Body of pancreas (tissue), 4 donors: ENCODE data around the gene PRPSAP1. TPM values are rescaled to one million over a fixed set of nuclear protein-coding genes. Genes with fewer than 3 reads are reported as not detected.
"Not testable (repeated sequence)": the region's sequence is repeated elsewhere in the genome, so short reads cannot be mapped to it uniquely, and the experiment has no call there.

Experiments used
- ATAC-seq: fragments of 150-250 bp; one replicate; pipeline ENCODE4 v1.9.1; 2016
- DNase-seq, 4 donors: peaks; one replicate each; pipeline ENCODE4 v3.0.0-alpha.2; 2019
- H3K27ac ChIP-seq, 4 donors: fragments of 200-600 bp; sonication (generic); 1 replicate in 3 of 4; 2 replicates in 1 of 4; pipeline versions ENCODE4 v1.5.1 to v1.6.1; 2016 to 2019; ENCODE audit warnings: mild to moderate bottlenecking in 1 of 4, mixed read lengths in 1 of 4, moderate library complexity in 1 of 4
- H3K27me3 ChIP-seq, 2 donors: fragments of 200-600 bp; sonication (generic); one replicate each; pipeline ENCODE4 v1.6.0; 2016; ENCODE audit warnings: mild to moderate bottlenecking in 1 of 2
- H3K36me3 ChIP-seq, 2 donors: fragments of 200-600 bp; sonication (generic); replicated peaks in 1 of 2; 2 replicates each; pipeline ENCODE4 v1.5.1; 2016; ENCODE audit warnings: low read depth in 2 of 2; ENCODE audit not compliant: insufficient read depth in 1 of 2
- H3K4me1 ChIP-seq: fragments of 200-600 bp; sonication (generic); one replicate; pipeline ENCODE4 v1.6.0; 2016
- H3K4me3 ChIP-seq, 2 donors: fragments of 200-600 bp; sonication (generic); 1 replicate in 1 of 2; 2 replicates in 1 of 2; pipeline ENCODE4 v1.5.1; 2016 to 2019
- H3K9me3 ChIP-seq, 3 donors: fragments of 200-600 bp; sonication (generic); 1 replicate in 2 of 3; 2 replicates in 1 of 3; pipeline ENCODE4 v1.5.1; 2016
- POLR2A ChIP-seq, 3 donors: fragments of 450-650 bp; IDR thresholded peaks; one replicate each; pipeline ENCODE4 v1.6.1; 2016; ENCODE audit warnings: antibody characterized with exemption in 3 of 3, mild to moderate bottlenecking in 2 of 3
- WGBS, 2 donors: methylation state at CpG; one replicate each; pipeline ENCODE4 v1.1.5; 2017; 5-methylcytosine and 5-hydroxymethylcytosine counted together
- intact Hi-C: fragments of 100-400 bp; cut with DNase I; formaldehyde crosslinking; loops from one replicate; pipeline ENCODE4 v1.15.1; 2023
- total RNA-seq, 2 donors: library from RNA; depleted of rRNA; stranded (reverse); fragments of >200 nt; gene quantifications; one replicate each; pipeline ENCODE4 v1.1.0, GENCODE V29; 2016
- TF ChIP-seq, protein P1 (sequence below), 7 experiments: fragments of 450-650 bp in 4 of 7; fragments of 200-600 bp in 3 of 7; sonication (generic) in 3 of 7; IDR thresholded peaks; one replicate each; pipeline ENCODE4 v1.5.1; 2016 to 2019; ENCODE audit warnings: antibody characterized with exemption in 7 of 7

PRPSAP1 gene
- total RNA-seq, 2 donors from 2014 or later, result 34.8 to 55.7 TPM

DNA sequence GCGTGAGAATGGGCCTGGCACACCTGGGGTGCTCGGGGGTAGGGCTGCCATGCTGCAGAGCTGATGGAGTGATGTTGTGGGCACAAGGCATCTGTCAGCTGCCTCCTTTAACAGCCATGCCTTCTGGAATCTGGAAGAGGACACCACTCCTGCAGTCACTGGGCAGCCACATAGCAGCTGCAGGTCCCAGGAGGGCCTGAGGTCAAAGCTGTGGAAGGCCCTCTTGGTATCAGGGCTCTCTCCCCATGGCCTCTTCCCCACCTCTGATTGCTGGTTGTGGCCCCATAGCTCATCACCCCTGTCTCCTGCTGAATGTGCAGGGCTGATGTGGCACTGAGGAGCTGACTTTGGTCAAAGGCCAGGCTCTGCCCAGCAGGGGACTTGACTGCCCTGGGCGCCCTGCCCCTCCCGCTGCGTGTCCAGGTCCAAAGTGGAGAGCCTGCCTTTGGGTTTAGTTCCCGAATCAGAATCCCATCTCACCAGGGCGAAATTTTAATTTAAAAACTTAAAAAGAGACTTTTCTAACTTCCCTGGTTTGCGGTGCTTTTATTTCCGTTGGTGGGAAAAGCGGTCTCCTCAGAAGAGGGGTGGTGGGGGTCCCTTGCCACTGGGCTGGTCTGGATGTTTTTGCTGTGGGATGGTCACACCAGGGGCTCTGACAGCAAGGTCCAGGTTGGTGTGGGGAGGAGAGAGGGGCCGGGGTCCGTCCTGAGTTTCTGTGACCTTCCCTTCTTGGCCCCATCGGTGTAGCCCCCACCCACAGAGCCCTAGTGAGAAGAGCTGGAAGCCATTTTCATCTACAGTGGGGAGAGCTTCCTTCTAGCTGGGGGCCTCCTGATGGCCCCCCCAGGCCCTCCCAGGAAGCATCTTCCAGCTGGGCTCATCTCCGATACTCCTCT, 82.7 kb downstream of the PRPSAP1 start:
- peak in 1 of 4 donors; percentile 20 for DNase-seq
- intact Hi-C loops, result loop anchor here (10.0 kb wide), 1 partner anchor 256 kb away; no protein-coding TSS in a partner anchor
- TF ChIP-seq, protein P1, sequence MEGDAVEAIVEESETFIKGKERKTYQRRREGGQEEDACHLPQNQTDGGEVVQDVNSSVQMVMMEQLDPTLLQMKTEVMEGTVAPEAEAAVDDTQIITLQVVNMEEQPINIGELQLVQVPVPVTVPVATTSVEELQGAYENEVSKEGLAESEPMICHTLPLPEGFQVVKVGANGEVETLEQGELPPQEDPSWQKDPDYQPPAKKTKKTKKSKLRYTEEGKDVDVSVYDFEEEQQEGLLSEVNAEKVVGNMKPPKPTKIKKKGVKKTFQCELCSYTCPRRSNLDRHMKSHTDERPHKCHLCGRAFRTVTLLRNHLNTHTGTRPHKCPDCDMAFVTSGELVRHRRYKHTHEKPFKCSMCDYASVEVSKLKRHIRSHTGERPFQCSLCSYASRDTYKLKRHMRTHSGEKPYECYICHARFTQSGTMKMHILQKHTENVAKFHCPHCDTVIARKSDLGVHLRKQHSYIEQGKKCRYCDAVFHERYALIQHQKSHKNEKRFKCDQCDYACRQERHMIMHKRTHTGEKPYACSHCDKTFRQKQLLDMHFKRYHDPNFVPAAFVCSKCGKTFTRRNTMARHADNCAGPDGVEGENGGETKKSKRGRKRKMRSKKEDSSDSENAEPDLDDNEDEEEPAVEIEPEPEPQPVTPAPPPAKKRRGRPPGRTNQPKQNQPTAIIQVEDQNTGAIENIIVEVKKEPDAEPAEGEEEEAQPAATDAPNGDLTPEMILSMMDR (IDR thresholded peaks at IDR 0.05), result no peak
- TF ChIP-seq POLR2A (IDR thresholded peaks at IDR 0.05), result no peak

DNA sequence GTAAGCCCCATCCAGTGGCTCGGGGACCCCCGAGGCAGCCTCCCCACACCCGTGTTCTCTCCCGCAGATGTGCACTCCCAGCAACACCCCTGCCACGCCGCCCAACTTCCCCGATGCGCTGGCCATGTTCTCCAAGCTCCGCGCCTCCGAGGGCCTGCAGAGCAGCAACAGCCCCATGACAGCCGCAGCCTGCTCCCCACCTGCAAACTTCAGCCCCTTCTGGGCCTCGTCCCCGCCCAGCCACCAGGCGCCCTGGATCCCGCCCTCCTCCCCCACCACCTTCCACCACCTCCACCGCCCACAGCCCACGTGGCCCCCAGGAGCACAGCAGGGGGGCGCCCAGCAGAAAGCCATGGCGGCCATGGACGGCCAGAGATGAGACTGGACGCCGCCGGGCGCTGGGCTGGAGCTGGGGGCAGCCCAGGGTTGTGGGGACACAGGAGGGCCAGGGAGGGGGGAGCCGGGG, 83.6 kb downstream of the PRPSAP1 start:
- DNase-seq, result no peak
- 82 to 89% methylated on average over 19 to 23 of the region's 26 CpGs for WGBS, 2 donors
- Histone ChIP-seq H3K4me3 (no peak overlapping the region), H3K36me3 (no peaks in the 10 kb centered on the region), H3K4me1 (peaks cover 61% of the 10 kb centered on the region), H3K27ac (peak overlapping the region in 2 of 4 donors; percentile 83 to 96), H3K9me3 (no peaks in the 10 kb centered on the region), H3K27me3 (no peaks in the 10 kb centered on the region)
- intact Hi-C loops, result loop anchor here (10.0 kb wide), 1 partner anchor 255 kb away; no protein-coding TSS in a partner anchor
- ATAC-seq, result no peak
- no peak for TF ChIP-seq POLR2A (IDR thresholded peaks at IDR 0.05)
- TF ChIP-seq, protein P1 (IDR thresholded peaks at IDR 0.05), result no peak

More for the DNA sequence above, 82.7 kb downstream of the PRPSAP1 start:
- no peak for ATAC-seq
- no peaks in the 10 kb centered on the region for H3K36me3 ChIP-seq
- H3K4me3 ChIP-seq, result no peak overlapping the region
- H3K27me3 ChIP-seq, result no peaks in the 10 kb centered on the region
- whole genome bisulfite sequencing, 2 donors, result 80 to 84% methylated on average over 13 of the region's 14 CpGs
- no peaks in the 10 kb centered on the region for H3K9me3 ChIP-seq
- H3K27ac ChIP-seq, result peak overlapping the region in 3 of 4 donors; percentile 83 to 92 (median 88)
- peaks cover 61% of the 10 kb centered on the region for H3K4me1 ChIP-seq

DNA sequence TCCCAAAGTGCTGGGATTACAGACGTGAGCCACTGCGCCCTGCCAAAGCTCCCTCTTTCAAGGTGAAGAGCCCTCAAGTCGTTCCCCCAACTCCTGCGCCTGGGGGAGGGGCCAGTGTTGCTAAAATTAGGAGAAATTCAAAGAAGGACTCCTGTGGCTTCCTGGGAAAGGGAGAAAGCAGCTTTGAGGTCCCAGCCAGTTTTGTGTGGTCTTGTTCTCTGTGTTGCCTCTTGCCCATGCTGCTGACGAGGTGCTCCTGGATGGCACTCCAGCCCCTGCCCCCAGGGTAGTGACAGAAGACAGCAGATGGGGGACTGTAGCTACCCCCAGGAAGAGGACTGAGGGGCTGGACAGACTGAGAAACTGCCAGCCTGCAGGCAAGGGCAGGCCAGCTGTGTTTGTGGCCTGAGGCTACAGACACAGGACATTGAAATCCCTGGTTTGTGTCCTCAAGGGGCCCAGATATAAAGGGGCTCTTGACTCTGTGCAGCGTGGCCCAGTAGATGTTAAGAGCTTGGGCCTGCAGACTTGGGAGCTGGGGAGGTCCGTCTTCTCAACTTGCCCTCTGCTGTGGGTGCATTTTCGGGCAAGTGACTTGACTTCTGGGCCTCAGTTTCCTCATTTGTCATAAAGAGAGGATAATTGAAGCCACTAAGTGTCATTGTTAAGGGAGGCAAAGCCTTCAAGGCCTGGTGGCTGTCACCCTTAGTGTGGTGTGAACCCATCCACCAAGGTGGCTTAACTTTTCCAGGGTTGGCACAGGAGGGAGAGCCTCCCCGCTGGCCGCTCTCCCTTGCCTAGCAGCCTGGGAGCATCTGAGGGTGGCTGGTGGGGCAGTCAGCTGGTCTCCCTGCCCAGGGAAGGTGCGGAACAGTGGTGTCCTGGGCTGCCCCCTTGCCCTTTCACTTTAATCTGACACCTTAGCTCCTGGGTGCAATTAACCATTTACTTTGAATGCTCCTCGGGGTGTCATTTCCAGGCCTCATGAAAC, 84.4 kb downstream of the PRPSAP1 start:
- H3K27ac ChIP-seq, result peak overlapping the region in 3 of 4 donors; percentile 64 to 96 (median 83)
- peak in 1 of 4 donors; percentile 3 for DNase-seq
- peaks cover 65% of the 10 kb centered on the region for H3K4me1 ChIP-seq
- WGBS, 2 donors, result 62 to 74% methylated on average over 9 to 12 of the region's 12 CpGs
- intact Hi-C loops, result no loop called here
- ATAC-seq, result no peak
- H3K36me3 ChIP-seq, result no peaks in the 10 kb centered on the region
- no peak overlapping the region for H3K4me3 ChIP-seq
- H3K27me3 ChIP-seq, result no peaks in the 10 kb centered on the region
- TF ChIP-seq, protein P1 (IDR thresholded peaks at IDR 0.05), result no peak
- peak in 1 of 3 donors; percentile 5 for TF ChIP-seq POLR2A (IDR thresholded peaks at IDR 0.05)
- H3K9me3 ChIP-seq, result no peaks in the 10 kb centered on the region

DNA sequence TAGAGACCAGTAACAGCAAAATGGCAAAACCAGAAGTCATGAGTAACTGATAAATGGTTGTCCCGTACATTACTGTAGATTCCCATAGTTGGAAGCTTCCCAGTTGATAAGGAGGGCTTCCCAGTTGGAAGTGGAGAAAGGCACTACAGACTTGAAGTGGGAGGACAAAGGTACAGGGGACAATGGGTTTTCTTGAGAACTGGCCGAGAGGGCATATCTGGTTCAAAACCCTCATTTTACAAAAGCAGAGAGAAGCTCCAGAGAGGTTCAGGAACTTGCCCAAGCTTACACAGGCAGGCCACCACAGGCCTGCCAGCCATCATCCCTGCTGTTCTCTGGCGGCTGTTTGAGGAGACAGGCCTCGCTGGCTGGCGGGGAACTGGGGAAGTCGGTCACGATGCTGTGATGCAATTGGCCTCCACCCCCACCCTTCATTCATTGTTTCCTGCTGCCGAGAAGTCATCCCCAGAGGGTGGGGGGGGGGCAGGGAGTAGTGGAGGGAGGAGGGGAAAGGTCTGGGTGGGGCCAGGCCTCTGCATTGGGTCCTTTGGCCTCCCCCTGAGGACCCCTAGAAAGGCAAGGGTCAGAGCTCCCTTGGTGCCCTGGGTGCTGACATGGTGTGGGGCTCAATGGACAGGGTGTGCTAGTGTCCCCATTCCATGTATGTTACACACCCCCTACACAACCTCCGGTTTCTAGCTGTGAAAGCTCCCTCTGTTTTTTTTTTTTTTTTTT, 85.5 kb downstream of the PRPSAP1 start:
- Histone ChIP-seq H3K27ac (peak overlapping the region in 3 of 4 donors; percentile 64 to 96 (median 83)), H3K9me3 (no peaks in the 10 kb centered on the region), H3K27me3 (no peaks in the 10 kb centered on the region), H3K4me3 (no peak overlapping the region), H3K36me3 (no peaks in the 10 kb centered on the region), H3K4me1 (peaks cover 76% of the 10 kb centered on the region)
- ATAC-seq (no peak), DNase-seq (peak in 3 of 4 donors; percentile 62 to 82 (median 67))
- intact Hi-C loops, result no loop called here
- TF ChIP-seq, protein P1 (IDR thresholded peaks at IDR 0.05), result no peak
- TF ChIP-seq POLR2A (IDR thresholded peaks at IDR 0.05), result peak in 1 of 3 donors; percentile 53
- WGBS, 2 donors, result 37 to 47% methylated on average over 8 to 9 of the region's 9 CpGs

DNA sequence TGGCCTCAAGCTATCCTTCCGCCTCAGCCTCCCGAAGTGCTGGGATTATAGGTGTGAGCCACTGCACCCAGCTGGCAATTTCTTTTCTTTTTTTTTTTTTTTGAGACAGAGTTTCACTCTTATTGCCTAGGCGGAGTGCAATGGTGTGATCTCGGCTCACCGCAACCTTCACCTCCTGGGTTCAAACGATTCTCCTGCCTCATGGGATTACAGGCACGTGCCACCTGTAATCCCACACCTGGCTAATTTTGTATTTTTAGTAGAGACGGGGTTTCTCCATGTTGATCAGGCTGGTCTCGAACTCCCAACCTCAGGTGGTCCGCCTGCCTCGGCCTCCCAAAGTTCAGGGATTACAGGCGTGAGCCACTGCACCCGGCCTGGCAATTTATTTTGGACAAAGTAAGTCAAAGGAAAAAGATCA, 86.1 kb downstream of the PRPSAP1 start:
- intact Hi-C loops, H3K36me3 ChIP-seq, H3K27me3 ChIP-seq, DNase-seq, H3K4me3 ChIP-seq, ATAC-seq, H3K9me3 ChIP-seq: not testable (repeated sequence)
- peak overlapping the region in 3 of 4 donors; percentile 64 to 96 (median 83) for H3K27ac ChIP-seq
- peaks cover 80% of the 10 kb centered on the region for H3K4me1 ChIP-seq
- 78 to 86% methylated on average over 13 of the region's 13 CpGs for WGBS, 2 donors
